Effector memory CD4-positive, alpha-beta T cell (primary cell): ENCODE measurements around the gene RNF212.

ENCODE experiments used
- DNase-seq, 3 donors: peaks; one replicate each; pipeline ENCODE4 v3.0.0-alpha.2; 2020
- H3K27ac ChIP-seq: 2 replicates; pipeline ENCODE4 v1.7.0; 2013; ENCODE audit warnings: mild to moderate bottlenecking, low read length, moderate library complexity; ENCODE audit not compliant: insufficient read depth, poor library complexity, severe bottlenecking
- H3K27me3 ChIP-seq: replicated peaks from 2 replicates; pipeline ENCODE4 v1.7.0; 2013; ENCODE audit warnings: mild to moderate bottlenecking, low read length; ENCODE audit not compliant: insufficient read depth, control insufficient read depth, poor library complexity, severe bottlenecking
- H3K36me3 ChIP-seq: 2 replicates; pipeline ENCODE4 v1.7.0; 2013; ENCODE audit warnings: mild to moderate bottlenecking, low read length, moderate library complexity; ENCODE audit not compliant: control insufficient read depth, insufficient read depth
- H3K4me1 ChIP-seq: 2 replicates; pipeline ENCODE4 v1.7.0; 2013; ENCODE audit warnings: low read length, mild to moderate bottlenecking; ENCODE audit not compliant: control insufficient read depth, insufficient read depth, poor library complexity, severe bottlenecking
- H3K4me3 ChIP-seq: 2 replicates; pipeline ENCODE4 v1.7.0; 2013; ENCODE audit warnings: low read length, low read depth, mild to moderate bottlenecking; ENCODE audit not compliant: insufficient read depth, poor library complexity, severe bottlenecking
- H3K9me3 ChIP-seq: 2 replicates; pipeline ENCODE4 v1.7.0; 2013; ENCODE audit warnings: mild to moderate bottlenecking, low read length, moderate library complexity; ENCODE audit not compliant: control insufficient read depth
- total RNA-seq, 3 donors: gene quantifications; one replicate each; lab custom pipeline; 2026; lab: John Stamatoyannopoulos, UW

The RNF212 gene, protein sequence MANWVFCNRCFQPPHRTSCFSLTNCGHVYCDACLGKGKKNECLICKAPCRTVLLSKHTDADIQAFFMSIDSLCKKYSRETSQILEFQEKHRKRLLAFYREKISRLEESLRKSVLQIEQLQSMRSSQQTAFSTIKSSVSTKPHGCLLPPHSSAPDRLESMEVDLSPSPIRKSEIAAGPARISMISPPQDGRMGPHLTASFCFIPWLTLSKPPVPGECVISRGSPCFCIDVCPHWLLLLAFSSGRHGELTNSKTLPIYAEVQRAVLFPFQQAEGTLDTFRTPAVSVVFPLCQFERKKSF
- total RNA-seq, result 0.35 to 3.0 (median 1.9) reads per million in 3 donors

GRCh38 chr4:1113311-1114009, at the start of gene RNF212:
TSS of gene RNF212 (minus strand) at chr4:1113564. CDS start at chr4:1113464, 100 bp downstream.
- Histone ChIP-seq H3K27ac (no peak within 1 kb of the TSS), H3K27me3 (no peaks in the 10 kb centered on the region), H3K9me3 (no peaks in the 10 kb centered on the region), H3K4me3 (no peak within 1 kb of the TSS), H3K36me3 (no peaks in the 10 kb centered on the region), H3K4me1 (no peaks in the 10 kb centered on the region)
- peak; percentile 9 to 46 (median 24) for DNase-seq

GRCh38 chr4:1160351-1160750, 47.0 kb upstream of the RNF212 start:
- no peak for DNase-seq

GRCh38 chr4:1156069-1156468, 42.7 kb upstream of the RNF212 start:
- no peaks in the 10 kb centered on the region for H3K36me3 ChIP-seq
- no peaks in the 10 kb centered on the region for H3K9me3 ChIP-seq
- no peaks in the 10 kb centered on the region for H3K4me1 ChIP-seq
- no peaks in the 10 kb centered on the region for H3K27me3 ChIP-seq
- DNase-seq, result no peak
- no peak overlapping the region for H3K4me3 ChIP-seq
- no peak overlapping the region for H3K27ac ChIP-seq

More at GRCh38 chr4:1160351-1160750, 47.0 kb upstream of the RNF212 start:
- Histone ChIP-seq H3K4me3 (no peak overlapping the region), H3K27ac (no peak overlapping the region), H3K36me3 (no peaks in the 10 kb centered on the region), H3K9me3 (no peaks in the 10 kb centered on the region), H3K27me3 (no peaks in the 10 kb centered on the region), H3K4me1 (no peaks in the 10 kb centered on the region)

DNA sequence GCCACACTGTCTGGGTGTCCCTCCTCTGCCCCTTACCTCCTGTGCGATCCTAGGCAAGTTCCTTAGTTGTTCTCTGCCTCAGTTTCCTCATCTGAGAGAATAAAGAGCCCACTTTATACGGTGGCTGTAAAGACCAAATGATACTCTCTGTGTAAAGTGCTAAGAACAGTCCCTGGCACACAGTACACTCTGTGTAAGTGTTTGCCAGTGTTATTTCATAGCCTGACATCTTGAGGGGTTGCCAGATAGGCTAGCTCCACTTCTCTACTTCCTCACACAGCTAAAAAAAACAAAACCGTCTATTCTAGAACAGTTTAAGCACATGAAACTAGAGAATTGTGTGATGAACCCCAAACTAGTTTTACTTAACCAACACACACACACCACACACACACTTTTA, 42.0 kb upstream of the RNF212 start:
- no peaks in the 10 kb centered on the region for H3K36me3 ChIP-seq
- H3K27ac ChIP-seq, result no peak overlapping the region
- H3K27me3 ChIP-seq, result no peaks in the 10 kb centered on the region
- DNase-seq, result no peak
- H3K9me3 ChIP-seq, result no peaks in the 10 kb centered on the region
- H3K4me1 ChIP-seq, result no peaks in the 10 kb centered on the region
- no peak overlapping the region for H3K4me3 ChIP-seq

GRCh38 chr4:1154523-1155182, 41.3 kb upstream of the RNF212 start:
- Histone ChIP-seq H3K4me1 (no peaks in the 10 kb centered on the region), H3K9me3 (no peaks in the 10 kb centered on the region), H3K27ac (no peak overlapping the region), H3K4me3 (no peak overlapping the region), H3K36me3 (no peaks in the 10 kb centered on the region), H3K27me3 (no peaks in the 10 kb centered on the region)
- DNase-seq, result no peak

- no peak for DNase-seq
These were observed 40.8 kb upstream of the RNF212 start for GRCh38 chr4:1154126-1154522.

DNA sequence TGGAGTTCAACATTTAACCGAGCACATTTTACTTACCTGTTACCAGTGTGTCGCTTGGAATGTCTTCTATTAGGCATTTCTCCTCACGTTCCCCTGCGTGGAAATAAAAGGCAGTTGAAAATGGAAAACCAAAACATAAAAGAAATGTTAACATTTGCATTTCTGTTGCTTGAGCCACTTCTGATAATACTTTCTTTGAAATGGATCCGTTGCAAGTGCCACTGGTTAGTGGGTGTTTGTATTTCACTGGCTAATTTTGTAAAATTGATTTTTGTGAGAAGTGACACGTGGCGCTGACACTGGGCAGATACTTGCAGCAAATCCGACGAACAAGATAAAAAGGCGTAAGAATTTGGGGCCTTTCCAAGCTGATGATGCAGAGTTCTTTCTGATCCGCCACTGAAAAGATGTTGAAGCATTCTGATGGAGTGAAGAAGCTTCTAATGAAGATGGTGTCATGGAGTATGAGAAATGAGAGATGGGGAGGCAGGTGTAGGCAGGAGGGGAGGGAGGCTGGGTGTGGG, 40.3 kb upstream of the RNF212 start:
- H3K36me3 ChIP-seq, result no peaks in the 10 kb centered on the region
- no peaks in the 10 kb centered on the region for H3K4me1 ChIP-seq
- DNase-seq, result no peak
- no peaks in the 10 kb centered on the region for H3K9me3 ChIP-seq
- H3K27me3 ChIP-seq, result no peaks in the 10 kb centered on the region
- no peak overlapping the region for H3K27ac ChIP-seq
- H3K4me3 ChIP-seq, result no peak overlapping the region

More at GRCh38 chr4:1154126-1154522, 40.8 kb upstream of the RNF212 start:
- Histone ChIP-seq H3K27ac (no peak overlapping the region), H3K9me3 (no peaks in the 10 kb centered on the region), H3K4me1 (no peaks in the 10 kb centered on the region), H3K36me3 (no peaks in the 10 kb centered on the region), H3K4me3 (no peak overlapping the region), H3K27me3 (no peaks in the 10 kb centered on the region)

DNA sequence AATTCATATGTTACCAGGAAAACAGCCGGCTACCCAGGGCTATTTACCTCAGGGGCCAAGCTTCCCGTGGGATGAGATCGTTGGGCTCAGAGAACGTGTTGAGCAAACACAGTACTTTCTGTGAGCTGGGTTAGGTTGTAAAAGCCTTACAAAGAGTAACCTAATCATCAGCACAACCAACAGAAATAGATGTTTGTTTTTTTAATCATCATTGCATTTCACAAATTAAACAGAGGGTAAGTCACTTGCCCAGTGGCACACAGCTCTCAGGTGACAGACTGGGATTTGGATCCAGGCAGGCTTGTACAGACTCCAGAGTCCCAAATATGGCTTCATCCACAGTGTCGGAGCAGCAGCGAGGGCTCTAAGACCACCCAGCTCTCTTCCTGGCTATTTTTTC, 38.9 kb upstream of the RNF212 start:
- Histone ChIP-seq H3K9me3 (no peaks in the 10 kb centered on the region), H3K27ac (no peak overlapping the region), H3K4me3 (no peak overlapping the region), H3K36me3 (no peaks in the 10 kb centered on the region), H3K4me1 (no peaks in the 10 kb centered on the region), H3K27me3 (no peaks in the 10 kb centered on the region)
- DNase-seq, result no peak

DNA sequence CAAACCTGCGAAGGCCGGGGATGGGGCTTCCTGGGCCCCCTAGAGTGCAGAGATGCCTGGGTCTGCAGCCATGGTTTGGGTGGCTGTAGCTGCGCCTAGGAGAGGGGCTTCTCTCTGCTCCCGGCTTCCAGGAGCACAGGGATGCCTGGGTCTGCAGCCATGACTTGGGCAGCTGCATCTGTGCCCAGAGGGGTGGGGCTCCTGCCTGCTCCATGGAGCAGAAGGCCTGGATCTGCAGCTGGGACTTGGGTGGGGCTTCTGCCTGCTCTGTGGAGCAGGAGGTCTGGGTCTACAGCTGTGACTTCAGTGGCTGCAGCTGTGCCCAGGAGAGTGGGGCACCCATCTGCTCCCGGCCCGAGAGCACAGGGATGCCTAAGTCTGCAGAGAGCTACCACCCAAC, 38.2 kb upstream of the RNF212 start:
- Histone ChIP-seq H3K27me3 (no peaks in the 10 kb centered on the region), H3K27ac (no peak overlapping the region), H3K36me3 (no peaks in the 10 kb centered on the region), H3K4me3 (no peak overlapping the region), H3K4me1 (no peaks in the 10 kb centered on the region), H3K9me3 (no peaks in the 10 kb centered on the region)
- no peak for DNase-seq

GRCh38 chr4:1150875-1151274, 37.5 kb upstream of the RNF212 start:
- Histone ChIP-seq H3K36me3 (no peaks in the 10 kb centered on the region), H3K9me3 (no peaks in the 10 kb centered on the region), H3K27me3 (no peaks in the 10 kb centered on the region), H3K4me3 (no peak overlapping the region), H3K27ac (no peak overlapping the region), H3K4me1 (no peaks in the 10 kb centered on the region)
- no peak for DNase-seq
